CD14-positive monocyte (primary cell): ENCODE data around the gene LIX1L. TPM values are rescaled to one million over a fixed set of nuclear protein-coding genes. Genes with fewer than 3 reads are reported as not detected.

Experiments used
- DNase-seq, 3 donors: peaks; one replicate each; pipeline ENCODE4 v3.0.0-alpha.2; 2011 to 2022
- H2AFZ ChIP-seq: 2 replicates; pipeline ENCODE4 v1.6.0; 2012; ENCODE audit warnings: mild to moderate bottlenecking, low read depth, low read length, inconsistent platforms; ENCODE audit not compliant: insufficient read depth, poor library complexity, severe bottlenecking
- H3K27ac ChIP-seq, 2 donors: 1 replicate in 1 of 2; 2 replicates in 1 of 2; pipeline ENCODE4 v1.5.1; 2012 to 2013; ENCODE audit warnings: low read length in 2 of 2, control low read depth in 1 of 2, inconsistent platforms in 1 of 2, low read depth in 1 of 2, mild to moderate bottlenecking in 1 of 2
- H3K27me3 ChIP-seq, 2 donors: one replicate each; pipeline versions ENCODE4 v1.6.0 to v1.6.1; 2011 to 2013; ENCODE audit warnings: low read length in 2 of 2; ENCODE audit not compliant: control insufficient read depth in 2 of 2, insufficient read depth in 2 of 2
- H3K36me3 ChIP-seq, 2 donors: replicated peaks in 1 of 2; 1 replicate in 1 of 2; 2 replicates in 1 of 2; pipeline versions ENCODE4 v1.5.1 to v1.6.1; 2012 to 2013; ENCODE audit warnings: low read length in 2 of 2, control low read depth in 1 of 2, inconsistent platforms in 1 of 2, mild to moderate bottlenecking in 1 of 2; ENCODE audit not compliant: insufficient read depth in 2 of 2, control insufficient read depth in 1 of 2
- H3K4me1 ChIP-seq, 2 donors: 1 replicate in 1 of 2; 2 replicates in 1 of 2; pipeline versions ENCODE4 v1.5.1 to v1.6.1; 2012 to 2013; ENCODE audit warnings: low read length in 2 of 2, control low read depth in 1 of 2, inconsistent platforms in 1 of 2, mild to moderate bottlenecking in 1 of 2, moderate library complexity in 1 of 2; ENCODE audit not compliant: insufficient read depth in 2 of 2, control insufficient read depth in 1 of 2
- H3K4me2 ChIP-seq: replicated peaks from 2 replicates; pipeline ENCODE3; 2012; ENCODE audit warnings: low read length, moderate library complexity, mild to moderate bottlenecking; ENCODE audit not compliant: poor library complexity, severe bottlenecking; ENCODE audit errors: extremely low read depth
- H3K4me3 ChIP-seq, 3 experiments: fragments of 200-600 bp in 1 of 3; sonication (generic) in 1 of 3; replicated peaks in 1 of 3; 1 replicate in 2 of 3; 2 replicates in 1 of 3; pipeline ENCODE4 v1.5.1; 2011 to 2013; ENCODE audit warnings: low read length in 3 of 3, mild to moderate bottlenecking in 3 of 3, control low read depth in 2 of 3, low read depth in 2 of 3, inconsistent platforms in 1 of 3, moderate library complexity in 1 of 3
- H3K79me2 ChIP-seq: 2 replicates; pipeline ENCODE4 v1.6.0; 2012; ENCODE audit warnings: mild to moderate bottlenecking, control low read depth, inconsistent platforms, low read length, moderate library complexity; ENCODE audit not compliant: insufficient read depth
- H3K9ac ChIP-seq: 2 replicates; pipeline ENCODE4 v1.6.0; 2017; ENCODE audit warnings: low read length, mild to moderate bottlenecking; ENCODE audit not compliant: insufficient read depth, poor library complexity, severe bottlenecking
- H3K9me3 ChIP-seq, 2 donors: replicated peaks in 1 of 2; 1 replicate in 1 of 2; 2 replicates in 1 of 2; pipeline versions ENCODE4 v1.5.1 to v1.6.1; 2012 to 2013; ENCODE audit warnings: low read length in 2 of 2, control low read depth in 1 of 2; ENCODE audit not compliant: control insufficient read depth in 1 of 2, insufficient read depth in 1 of 2
- H4K20me1 ChIP-seq: 2 replicates; pipeline ENCODE4 v1.6.0; 2012; ENCODE audit warnings: mild to moderate bottlenecking, low read length, control low read depth, moderate library complexity; ENCODE audit not compliant: insufficient read depth
- H3K27ac Mint-ChIP-seq, 7 donors: one replicate each; pipeline ENCODE4 v1.8.0; 2020; ENCODE audit warnings: mild to moderate bottlenecking in 7 of 7, mixed read lengths in 7 of 7, moderate library complexity in 6 of 7, inconsistent platforms in 2 of 7
- H3K27me3 Mint-ChIP-seq, 3 donors: one replicate each; pipeline ENCODE4 v1.8.0; 2021 to 2022; ENCODE audit warnings: low read depth in 3 of 3, mild to moderate bottlenecking in 3 of 3, mixed read lengths in 3 of 3, moderate library complexity in 3 of 3, inconsistent platforms in 1 of 3
- H3K36me3 Mint-ChIP-seq, 2 donors: one replicate each; pipeline ENCODE4 v1.8.0; 2020; ENCODE audit warnings: mixed read lengths in 2 of 2, inconsistent platforms in 1 of 2, mild to moderate bottlenecking in 1 of 2
- H3K4me1 Mint-ChIP-seq: one replicate; pipeline ENCODE4 v1.8.0; 2020; ENCODE audit warnings: mild to moderate bottlenecking, mixed read lengths
- H3K4me3 Mint-ChIP-seq, 2 donors: one replicate each; pipeline ENCODE4 v1.8.0; 2020; ENCODE audit warnings: mild to moderate bottlenecking in 2 of 2, mixed read lengths in 2 of 2, moderate library complexity in 1 of 2
- H3K9me3 Mint-ChIP-seq, 7 donors: one replicate each; pipeline ENCODE4 v1.8.0; 2020 to 2022; ENCODE audit warnings: mixed read lengths in 7 of 7, mild to moderate bottlenecking in 6 of 7, moderate library complexity in 6 of 7, inconsistent platforms in 2 of 7
- CTCF ChIP-seq: fragments of 200-600 bp; IDR thresholded peaks from one replicate; pipeline ENCODE4 v1.8.0; 2022; ENCODE audit warnings: antibody characterized with exemption, mild to moderate bottlenecking
- WGBS: methylation state at CpG from one replicate; pipeline ENCODE4 v1.1.5; 2013; ENCODE audit warnings: missing lambda C conversion rate; ENCODE audit not compliant: insufficient coverage; 5-methylcytosine and 5-hydroxymethylcytosine counted together
- intact Hi-C, 2 donors: fragments of 100-400 bp; cut with micrococcal nuclease; formaldehyde crosslinking; loops; one replicate each; pipeline versions ENCODE4 v1.15.0 to v1.15.1; 2023
- polyA plus RNA-seq, 3 donors: library from polyadenylated mRNA; depleted of rRNA in 1 of 3; unstranded in 2 of 3; stranded (reverse) in 1 of 3; fragments of 300-500 nt in 2 of 3; fragments of >200 nt in 1 of 3; fragmentation: Illumina TruSeq in 2 of 3; gene quantifications; 1 replicate in 2 of 3; 2 replicates in 1 of 3; pipeline ENCODE4 v1.2.3, GENCODE V29; 2012 to 2021

LIX1L gene
- polyA plus RNA-seq, 3 donors: 6.3 to 13.6 (median 8.5) TPM

GRCh38 chr1:145974721-145975120 lies 16.9 kb upstream of the LIX1L start:
- H3K36me3 ChIP-seq: peaks cover 0 to 6% of the 10 kb centered on the region in 2 donors
- Mint-ChIP-seq H3K27me3 (peaks cover 0 to 2% (median 0%) of the 10 kb centered on the region in 3 donors), H3K27ac (no peak overlapping the region), H3K9me3 (no peaks in the 10 kb centered on the region), H3K4me1 (peaks cover 5% of the 10 kb centered on the region), H3K4me3 (no peak overlapping the region), H3K36me3 (peaks cover 7 to 19% of the 10 kb centered on the region in 2 donors)
- no peaks in the 10 kb centered on the region for H3K27me3 ChIP-seq
- no peaks in the 10 kb centered on the region for H4K20me1 ChIP-seq
- H3K9ac ChIP-seq: no peak overlapping the region
- intact Hi-C loops: loop anchor here in 1 of 2 donors (5.0 kb wide), 1 partner anchor 57 kb away; the partner anchor contains the start of gene PEX11B
- no peak overlapping the region for H3K4me3 ChIP-seq
- H3K79me2 ChIP-seq: peaks cover 15% of the 10 kb centered on the region
- no peak overlapping the region for H2AFZ ChIP-seq
- H3K4me2 ChIP-seq: no peak overlapping the region
- no peaks in the 10 kb centered on the region for H3K9me3 ChIP-seq
- 96% methylated on average over 7 of the region's 7 CpGs for WGBS
- no peak for DNase-seq
- H3K27ac ChIP-seq: no peak overlapping the region
- no peak for TF ChIP-seq CTCF
- peaks cover 23 to 27% of the 10 kb centered on the region in 2 donors for H3K4me1 ChIP-seq

GRCh38 chr1:145972580-145972979 lies 14.8 kb upstream of the LIX1L start:
- Histone ChIP-seq H3K36me3 (peaks cover 0 to 7% of the 10 kb centered on the region in 2 donors), H3K9ac (no peak overlapping the region), H3K27ac (no peak overlapping the region), H3K4me3 (no peak overlapping the region), H3K9me3 (peaks cover 0 to under 1% of the 10 kb centered on the region in 2 donors), H3K79me2 (peaks cover 4% of the 10 kb centered on the region), H4K20me1 (no peaks in the 10 kb centered on the region), H3K4me2 (no peak overlapping the region), H3K4me1 (peaks cover 4 to 6% of the 10 kb centered on the region in 2 donors), H3K27me3 (no peaks in the 10 kb centered on the region), H2AFZ (no peak overlapping the region)
- Mint-ChIP-seq H3K4me1 (peaks cover 6% of the 10 kb centered on the region), H3K9me3 (peaks cover 0 to under 1% (median under 1%) of the 10 kb centered on the region in 7 donors), H3K4me3 (no peak overlapping the region), H3K27ac (peak overlapping the region in 1 of 7 donors; percentile 1), H3K36me3 (peaks cover 7 to 26% of the 10 kb centered on the region in 2 donors), H3K27me3 (peaks cover 0 to 2% (median 0%) of the 10 kb centered on the region in 3 donors)
- no peak for TF ChIP-seq CTCF
- no CpG with 5 or more reads among the region's 7 CpGs for WGBS
- no peak for DNase-seq
- intact Hi-C loops: no loop called here
